ENCODE data around the gene SARM1. TPM values are rescaled to one million over a fixed set of nuclear protein-coding genes. Genes with fewer than 3 reads are reported as not detected.

The SARM1 gene
- polyA plus RNA-seq, 1 of the 3 experiments (the other 2 are of a cell fraction) = 17.4 TPM

DNA sequence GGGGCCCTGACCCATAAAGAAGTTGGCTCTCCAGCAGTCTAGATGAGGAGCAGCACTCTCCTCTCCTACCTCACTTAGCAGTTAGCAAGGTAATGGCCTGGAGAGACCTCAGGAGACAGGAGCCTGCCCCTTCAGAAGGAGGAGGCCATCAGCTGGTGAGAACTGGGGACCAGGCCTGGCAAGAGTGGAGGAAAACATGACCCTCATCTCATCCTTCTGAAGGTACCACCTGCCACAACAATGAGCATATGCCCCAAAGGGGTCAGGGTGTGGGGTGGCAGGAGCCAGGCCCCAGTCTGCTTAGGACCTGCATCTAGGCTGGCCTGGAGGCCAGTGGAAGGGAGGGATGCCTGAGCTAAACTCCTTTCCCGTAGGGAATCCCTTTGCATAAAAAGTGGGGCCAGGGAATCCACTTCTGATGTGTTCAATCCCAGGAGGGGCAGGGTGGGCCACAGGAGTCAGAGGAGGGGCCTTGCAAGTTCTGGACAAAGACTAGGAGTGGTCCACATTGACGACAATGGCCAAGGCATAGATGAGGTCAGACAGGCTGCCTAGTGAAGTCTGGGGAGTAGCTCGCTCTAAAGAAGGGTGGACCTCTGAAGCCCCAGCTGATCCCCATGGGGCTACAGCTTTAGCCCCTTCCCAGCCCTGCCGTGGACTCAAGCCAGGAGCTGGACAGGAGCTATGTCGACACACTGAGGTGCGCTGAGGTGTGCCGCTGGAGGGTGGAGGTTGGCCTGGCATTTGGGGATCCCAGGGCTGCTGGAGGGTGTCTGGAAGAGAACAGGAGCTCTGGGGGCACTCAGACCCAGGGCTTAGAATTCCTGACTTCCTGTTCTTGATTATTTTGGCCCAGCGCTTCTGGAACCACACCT lies 7.5 kb upstream of the SARM1 start:
- no peaks in the 10 kb centered on the region for H4K20me1 ChIP-seq (ENCODE audit: insufficient read depth)
- no peak overlapping the region for H3K9ac ChIP-seq
- no peak overlapping the region for H2AFZ ChIP-seq (ENCODE audit: low read depth)
- no peak overlapping the region for H3K4me3 ChIP-seq (ENCODE audit: low read depth in 2 of 2, low read length in 1 of 2)
- no peak overlapping the region for H3K4me2 ChIP-seq
- no peak overlapping the region for H3K27ac ChIP-seq (ENCODE audit: low read depth in 2 of 2, low read length in 1 of 2)
- ChIA-PET CTCF (no interaction called here), POLR2A (no interaction called here)
- H3K79me2 ChIP-seq (ENCODE audit: insufficient read depth) = peaks cover 3% of the 10 kb centered on the region; the same call in 1 of the 2 replicates
- TF ChIP-seq SMC3 (IDR thresholded peaks at IDR 0.05; ENCODE audit: low read depth, low read length) = no peak
- TF ChIP-seq GATA2 (CRISPR knock-in tag; IDR thresholded peaks at IDR 0.05) = no peak
- no peak for TF ChIP-seq CTCF (IDR thresholded peaks at IDR 0.05)
- TF ChIP-seq TEAD4 (IDR thresholded peaks at IDR 0.05; ENCODE audit: borderline replicate concordance, insufficient read depth) = no peak
- TF ChIP-seq FOSL2 (IDR thresholded peaks at IDR 0.05; ENCODE audit: borderline replicate concordance, low read depth) = no peak
- no peak for TF ChIP-seq TCF12 (IDR thresholded peaks at IDR 0.05)
- no peak for TF ChIP-seq FOXJ3 (CRISPR knock-in tag; IDR thresholded peaks at IDR 0.05)
- no peak for TF ChIP-seq MEF2A (IDR thresholded peaks at IDR 0.05; ENCODE audit: borderline replicate concordance, low read depth)
- no peak for TF ChIP-seq FOXM1 (IDR thresholded peaks at IDR 0.05; ENCODE audit: low read depth)
- TF ChIP-seq USF1 (IDR thresholded peaks at IDR 0.05; ENCODE audit: borderline replicate concordance, low read depth) = no peak
- H3K27me3 ChIP-seq (ENCODE audit: insufficient read depth) = no peaks in the 10 kb centered on the region
- 96% methylated on average over 7 of the region's 8 CpGs for WGBS (ENCODE audit: low lambda C conversion rate)
- peaks cover 6% of the 10 kb centered on the region for H3F3A ChIP-seq (replicated peaks; ENCODE audit: insufficient read depth)
- no peaks in the 10 kb centered on the region for H3K4me1 ChIP-seq (ENCODE audit: control insufficient read depth in 1 of 2, insufficient read depth in 2 of 2, low read depth in 1 of 2, low read length in 1 of 2)
- H3K36me3 ChIP-seq (replicated peaks in 1 of 2; ENCODE audit: control insufficient read depth in 1 of 2, insufficient read depth in 2 of 2, low read length in 1 of 2) = peaks cover 18 to 41% of the 10 kb centered on the region in 2 experiments
- no peak for DNase-seq
- no peaks in the 10 kb centered on the region for H3K9me2 ChIP-seq
- no peaks in the 10 kb centered on the region for H3K9me3 ChIP-seq

- H4K20me1 ChIP-seq (ENCODE audit: insufficient read depth) = no peaks in the 10 kb centered on the region
- peaks cover 11 to 38% of the 10 kb centered on the region in 2 experiments for H3K36me3 ChIP-seq (replicated peaks in 1 of 2; ENCODE audit: control insufficient read depth in 1 of 2, insufficient read depth in 2 of 2, low read length in 1 of 2)
- no peak within 1 kb of the TSS for H2AFZ ChIP-seq (ENCODE audit: low read depth)
- no peaks in the 10 kb centered on the region for H3K79me2 ChIP-seq (ENCODE audit: insufficient read depth)
- peaks cover 0 to 2% of the 10 kb centered on the region in 2 experiments; a peak in 1 of 4 replicates for H3K4me1 ChIP-seq (ENCODE audit: control insufficient read depth in 1 of 2, insufficient read depth in 2 of 2, low read depth in 1 of 2, low read length in 1 of 2)
- H3K9me2 ChIP-seq = no peaks in the 10 kb centered on the region
- no peak within 1 kb of the TSS for H3K4me2 ChIP-seq
- CTCF ChIA-PET = no interaction called here
- no peak within 1 kb of the TSS for H3K4me3 ChIP-seq (ENCODE audit: low read depth in 2 of 2, low read length in 1 of 2)
- TF ChIP-seq FOXM1 (IDR thresholded peaks at IDR 0.05; ENCODE audit: low read depth) (no peak), POLR2AphosphoS5 (IDR thresholded peaks at IDR 0.05; ENCODE audit: low read depth, low read length) (no peak), EP300 (IDR thresholded peaks at IDR 0.05; ENCODE audit: borderline replicate concordance in 1 of 2, low read depth in 1 of 2, low read length in 1 of 2) (no peak), FOXJ3 (CRISPR knock-in tag; IDR thresholded peaks at IDR 0.05) (no peak)
- no peak within 1 kb of the TSS for H3K27ac ChIP-seq (ENCODE audit: low read depth in 2 of 2, low read length in 1 of 2)
- 94% methylated on average over 11 of the region's 13 CpGs for WGBS (ENCODE audit: low lambda C conversion rate)
- H3F3A ChIP-seq (replicated peaks; ENCODE audit: insufficient read depth) = peaks cover 7% of the 10 kb centered on the region
- H3K9me3 ChIP-seq = no peaks in the 10 kb centered on the region
- no peak for DNase-seq
- no peaks in the 10 kb centered on the region for H3K27me3 ChIP-seq (ENCODE audit: insufficient read depth)
- no peak within 1 kb of the TSS for H3K9ac ChIP-seq
- POLR2A ChIA-PET = no interaction called here
These were observed 6.7 kb upstream of the SARM1 start, which contains the start of gene SEBOX for GRCh38 chr17:28364665-28365363. SEBOX (minus strand) TSS chr17:28365199; CDS start chr17:28365151, 48 bp downstream.
